Activated effector memory CD4-positive, alpha-beta T cell treated with Interleukin-2 at 50 U/mL for 16 hours (primary cell): ENCODE data around the gene TCP1.
"Not testable (repeated sequence)": the region's sequence is repeated elsewhere in the genome, so short reads cannot be mapped to it uniquely, and the experiment has no call there.

Experiments
- DNase-seq: peaks from one replicate; pipeline ENCODE4 v3.0.0-alpha.2; 2020

TCP1 gene

DNA sequence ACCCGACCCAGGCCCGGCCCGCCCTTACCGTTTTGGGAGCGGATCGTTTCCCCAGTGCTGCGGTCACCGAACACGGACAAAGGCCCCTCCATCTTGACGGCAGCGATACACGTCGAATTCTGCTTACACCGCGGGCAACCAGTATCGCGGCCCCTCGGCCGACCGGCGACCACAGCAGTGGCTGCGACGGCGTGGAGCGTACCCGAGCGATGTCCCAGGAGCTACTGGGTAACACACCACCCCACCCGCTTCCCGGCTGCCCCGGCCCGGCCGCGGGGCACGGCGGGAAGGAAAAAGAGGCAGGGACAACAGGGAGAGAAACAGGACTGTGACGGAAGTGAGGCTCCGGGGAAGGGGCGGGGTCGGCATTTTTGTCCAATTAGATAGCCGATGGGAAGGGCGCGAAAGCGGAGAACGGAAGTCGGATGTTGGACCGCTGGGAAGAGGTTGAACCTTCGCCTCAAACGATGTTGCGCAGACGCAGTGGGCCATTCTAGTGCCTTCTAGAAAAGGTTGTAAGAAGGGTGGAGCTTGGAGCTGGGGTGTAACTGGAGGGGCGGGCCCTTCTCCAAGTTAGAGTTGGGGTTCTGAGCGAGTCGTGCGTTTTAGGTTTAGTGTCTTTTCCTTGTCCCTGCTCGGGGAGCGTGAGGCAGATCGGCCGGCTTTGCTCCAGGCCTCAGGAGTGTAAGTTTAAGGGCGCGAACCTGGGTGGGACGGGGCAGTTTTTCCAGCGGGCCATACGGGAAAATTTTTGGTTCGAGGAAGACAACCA lies at the start of gene TCP1:
Gene TCP1, minus strand, starts transcription at position 226 of the 772 bp plus-strand sequence. Its CDS starts 134 bp downstream, at position 92.
- peak; percentile 99 for DNase-seq

DNA sequence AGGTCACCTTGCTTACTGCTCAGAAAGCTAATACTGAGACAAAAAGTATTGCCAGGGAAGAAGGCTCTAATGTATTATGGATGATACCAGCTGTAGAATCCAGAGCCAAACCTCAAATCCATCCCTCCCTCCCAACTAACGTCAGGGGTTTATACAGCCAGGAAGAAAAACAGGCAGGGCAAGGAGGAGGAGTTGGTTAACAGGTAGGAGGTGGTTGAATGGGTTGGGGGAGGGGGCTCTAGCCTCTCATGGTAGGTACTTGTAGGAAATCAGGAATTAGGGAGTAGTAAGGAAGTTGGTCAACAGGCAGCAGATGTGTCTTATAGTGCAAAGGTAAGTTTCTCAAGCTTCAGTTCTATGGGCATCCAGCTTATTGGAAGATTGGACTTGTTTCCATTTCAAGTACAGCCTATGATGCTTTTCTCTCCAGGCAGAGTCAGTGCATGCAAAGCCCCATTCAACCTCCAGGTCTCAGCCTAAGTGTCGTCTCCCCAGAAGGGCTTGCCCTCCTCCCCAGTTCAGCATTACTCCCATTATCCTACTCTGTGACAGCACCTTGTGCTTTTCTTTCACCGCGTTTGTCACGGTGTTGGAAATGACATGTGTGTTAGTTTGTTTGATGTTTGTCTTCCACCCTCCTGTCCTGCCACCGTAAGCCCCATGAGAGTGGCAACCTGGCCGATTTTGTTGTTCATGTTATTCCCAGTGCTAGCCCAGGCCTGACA lies 48.8 kb upstream of the TCP1 start:
- no peak for DNase-seq

DNA sequence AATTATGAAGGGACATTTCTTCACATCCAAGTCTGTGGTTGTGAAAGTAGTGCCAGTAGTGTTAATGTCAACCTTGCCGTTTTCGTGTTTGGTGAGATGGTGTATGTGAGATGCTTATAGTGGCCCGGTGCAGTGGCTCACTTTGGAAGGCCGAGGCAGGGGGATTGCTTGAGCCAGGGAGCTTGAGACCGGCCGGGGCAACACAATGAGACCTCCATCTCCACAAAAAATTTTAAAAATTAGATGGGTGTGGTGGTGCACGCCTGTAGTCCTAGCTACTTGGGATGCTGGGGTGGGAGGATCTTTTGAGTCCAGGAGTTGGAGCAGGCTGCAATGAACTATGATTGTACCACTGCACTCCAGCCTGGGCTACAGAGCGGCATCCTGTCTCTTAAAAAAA lies 48.1 kb upstream of the TCP1 start:
- DNase-seq, result no peak

DNA sequence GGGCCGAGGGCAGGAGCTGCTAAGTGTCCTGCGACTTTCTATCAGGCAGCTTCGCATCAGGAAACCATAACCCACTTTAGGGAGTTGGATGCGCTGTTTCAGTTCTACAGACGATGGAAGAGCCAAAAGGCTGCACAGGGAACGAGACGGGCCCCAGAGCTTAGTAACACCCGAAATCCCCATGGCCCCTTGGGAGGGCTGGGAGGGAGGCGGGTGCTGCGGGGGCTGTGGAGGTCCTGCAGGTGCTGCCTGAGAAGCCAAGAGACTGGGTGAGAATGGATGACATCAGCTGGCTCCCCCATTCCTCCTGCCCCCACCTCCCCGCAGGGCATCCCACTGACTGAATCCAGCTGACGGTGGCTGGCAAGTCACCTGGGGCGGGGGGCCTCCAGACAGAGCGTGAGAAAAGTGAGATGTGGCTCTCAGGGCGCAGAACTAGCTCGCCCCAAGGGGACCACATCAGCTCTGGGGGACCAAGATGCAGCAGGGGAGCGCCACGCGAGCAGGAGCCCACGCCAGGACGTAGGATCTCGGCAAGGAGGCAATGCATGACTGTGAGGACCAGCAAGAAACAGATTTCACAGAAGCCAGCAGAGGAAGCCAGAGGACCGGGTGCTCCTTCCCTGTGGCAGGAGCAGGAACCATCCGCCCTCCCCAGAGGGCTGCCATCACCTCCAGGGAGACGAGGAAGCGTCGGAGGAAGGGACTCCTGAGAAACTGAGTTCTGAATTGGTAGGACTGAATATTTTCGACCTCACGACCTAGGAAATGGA lies 47.5 kb upstream of the TCP1 start:
- no peak for DNase-seq

DNA sequence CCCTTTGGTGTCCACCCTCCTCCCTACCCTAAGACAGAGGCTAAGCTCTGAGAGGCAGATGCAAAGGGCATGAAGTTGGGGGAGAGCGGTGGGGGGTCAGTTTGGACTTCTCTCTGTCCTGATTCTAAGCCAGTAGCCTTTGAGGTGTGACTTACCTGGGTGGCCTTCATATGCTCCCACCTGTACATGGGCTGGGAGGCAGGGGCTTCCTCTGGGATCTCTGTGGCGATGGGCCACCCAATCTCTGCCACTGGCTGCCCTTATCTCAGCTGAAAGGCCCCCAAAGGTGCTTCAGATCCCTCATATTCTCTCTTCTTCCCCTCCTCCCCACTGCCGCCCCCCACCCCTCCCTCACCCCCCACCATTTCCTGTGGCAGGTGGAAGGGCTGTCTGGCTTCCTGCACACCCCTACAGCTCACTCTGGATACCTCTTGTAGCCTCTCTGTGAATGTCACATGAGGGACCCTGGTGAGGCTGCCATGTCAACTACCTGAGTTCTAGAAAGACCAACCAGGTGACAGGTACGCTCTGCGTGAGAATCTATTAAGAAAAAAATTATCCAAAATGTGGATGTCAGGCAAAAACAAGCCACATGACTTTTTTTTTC lies 44.7 kb upstream of the TCP1 start:
- no peak for DNase-seq

DNA sequence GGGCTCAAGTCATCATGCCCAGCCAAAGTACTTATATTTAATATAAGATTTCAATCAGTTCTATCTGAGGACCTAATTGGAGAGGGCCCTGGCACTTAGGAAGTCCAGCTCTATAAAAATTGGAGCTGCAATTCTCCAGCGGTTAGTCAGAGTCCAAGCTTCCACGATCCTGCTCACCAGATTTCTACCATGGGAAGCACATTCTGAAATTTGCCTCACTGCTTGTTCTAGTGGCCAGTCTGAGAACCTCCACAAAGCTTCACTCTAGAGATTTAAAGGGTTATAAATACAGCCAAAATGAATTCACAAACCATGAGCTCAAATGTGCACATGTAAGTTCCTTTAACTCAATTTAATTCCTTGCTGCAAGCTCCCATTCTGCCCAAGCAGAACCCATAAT lies 44.2 kb upstream of the TCP1 start:
- no peak for DNase-seq

DNA sequence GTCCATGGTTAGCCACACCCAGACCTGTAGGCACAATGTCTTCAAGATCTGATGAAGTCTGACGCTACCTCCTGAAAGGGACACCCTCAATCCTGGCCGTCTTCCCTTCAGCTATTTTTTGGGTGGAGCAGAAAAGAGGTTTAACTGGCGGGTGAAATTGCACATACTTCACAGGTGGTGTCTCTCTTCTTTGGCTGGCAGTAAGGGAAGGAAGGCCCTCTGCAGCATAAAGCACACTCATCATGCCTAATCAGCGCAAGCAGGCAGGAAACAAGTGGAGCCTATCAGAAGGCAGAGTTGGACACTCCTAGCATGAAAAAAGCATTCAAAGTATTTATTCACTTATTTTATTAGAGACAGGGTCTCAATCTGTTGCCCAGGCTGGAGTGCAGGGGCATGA lies 43.5 kb upstream of the TCP1 start:
- DNase-seq, result no peak

DNA sequence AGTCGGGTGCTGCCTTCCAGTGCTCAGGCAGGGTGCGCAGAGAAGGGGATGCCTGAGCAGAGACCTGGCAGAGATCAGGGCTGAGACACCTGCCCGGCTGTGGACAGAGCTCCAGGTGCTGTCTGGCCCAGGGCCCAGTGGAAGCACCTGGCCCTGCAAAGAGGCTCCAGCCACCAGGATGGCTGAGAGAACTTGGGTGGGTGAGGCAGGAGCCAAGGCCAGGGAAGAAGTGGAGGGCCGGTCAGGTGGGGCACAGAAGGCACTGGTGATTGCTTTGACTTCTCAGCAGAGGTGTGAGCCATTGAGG lies 41.9 kb upstream of the TCP1 start:
- no peak for DNase-seq

DNA sequence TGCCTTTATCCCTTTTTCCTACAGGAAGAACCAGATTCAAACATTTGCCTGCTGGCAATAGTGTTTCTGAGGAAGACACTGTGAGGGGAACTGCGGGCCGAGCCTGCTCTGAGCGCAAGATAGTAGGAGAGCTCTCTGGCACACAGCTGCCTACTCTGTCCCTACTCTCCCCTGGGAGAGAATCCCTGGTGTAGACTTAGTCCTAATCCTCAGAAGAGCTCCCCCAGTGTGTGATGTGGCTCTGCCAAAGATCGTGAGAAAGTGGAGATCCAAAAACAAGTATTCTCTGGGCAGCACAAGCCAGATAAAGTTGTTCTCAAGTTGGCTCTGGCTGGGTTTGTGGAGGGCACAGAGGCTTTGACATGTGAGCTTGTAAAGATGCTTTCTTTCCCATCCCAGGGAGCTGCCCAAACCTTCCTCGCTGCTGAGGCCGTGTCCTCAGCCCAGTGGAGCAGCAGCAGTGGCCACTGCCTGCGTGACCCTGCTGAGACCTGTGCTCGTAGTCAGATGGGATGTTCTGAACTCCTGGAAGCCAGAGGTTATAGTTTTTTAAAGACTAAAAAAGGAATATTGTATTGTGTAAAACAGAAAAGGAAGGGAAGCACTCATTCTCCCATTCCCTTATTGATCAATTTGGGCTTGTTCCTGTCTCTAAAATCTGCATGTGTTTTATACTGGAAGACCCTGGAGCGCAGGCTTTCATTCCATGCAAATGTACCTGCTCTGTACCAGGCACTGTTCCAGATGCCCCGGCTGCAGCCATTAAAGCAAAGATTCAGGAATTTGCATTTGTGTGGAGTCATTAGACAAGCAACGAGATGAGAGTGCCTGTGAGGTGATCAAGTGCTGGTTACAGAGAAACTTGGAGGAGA lies 41.3 kb upstream of the TCP1 start:
- DNase-seq, result no peak

DNA sequence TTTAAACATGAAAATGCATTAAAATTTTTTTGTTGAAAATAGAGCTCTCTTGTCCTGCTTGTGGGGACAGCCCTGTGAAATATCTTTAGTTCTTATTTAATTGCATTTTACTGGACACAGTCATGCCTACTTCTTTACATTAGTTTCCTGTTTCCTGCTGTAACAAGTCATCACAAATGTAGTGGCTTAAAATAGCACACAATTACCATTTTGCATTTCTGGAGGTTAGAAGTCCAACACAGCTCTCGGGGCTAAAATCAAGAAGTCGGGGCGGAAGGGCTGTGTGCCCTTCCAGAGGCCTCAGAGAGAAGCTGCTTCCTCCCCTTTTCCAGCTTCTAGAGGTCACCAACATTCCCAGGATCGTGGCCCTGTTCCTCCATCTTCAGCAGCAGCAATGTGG lies 40.1 kb upstream of the TCP1 start:
- no peak for DNase-seq

DNA sequence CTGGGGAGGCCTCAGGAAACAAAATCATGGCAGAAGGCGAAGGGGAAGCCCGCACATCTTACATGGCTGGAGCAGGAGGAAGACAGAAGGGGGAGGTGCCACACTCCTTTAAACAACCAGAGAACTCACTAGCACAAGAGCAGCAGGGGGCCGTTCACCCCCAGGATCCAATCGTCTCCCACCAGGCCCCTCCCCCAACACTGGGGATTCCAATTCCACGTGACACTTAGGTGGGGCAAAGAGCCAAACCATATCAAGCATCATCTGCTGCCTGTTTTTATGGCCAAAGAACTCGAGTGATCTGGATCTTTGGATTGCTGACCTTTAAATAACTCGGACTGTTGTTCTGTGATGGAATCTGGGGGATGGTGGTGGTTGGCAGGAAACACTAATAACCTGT lies 38.7 kb upstream of the TCP1 start:
- DNase-seq, result no peak

DNA sequence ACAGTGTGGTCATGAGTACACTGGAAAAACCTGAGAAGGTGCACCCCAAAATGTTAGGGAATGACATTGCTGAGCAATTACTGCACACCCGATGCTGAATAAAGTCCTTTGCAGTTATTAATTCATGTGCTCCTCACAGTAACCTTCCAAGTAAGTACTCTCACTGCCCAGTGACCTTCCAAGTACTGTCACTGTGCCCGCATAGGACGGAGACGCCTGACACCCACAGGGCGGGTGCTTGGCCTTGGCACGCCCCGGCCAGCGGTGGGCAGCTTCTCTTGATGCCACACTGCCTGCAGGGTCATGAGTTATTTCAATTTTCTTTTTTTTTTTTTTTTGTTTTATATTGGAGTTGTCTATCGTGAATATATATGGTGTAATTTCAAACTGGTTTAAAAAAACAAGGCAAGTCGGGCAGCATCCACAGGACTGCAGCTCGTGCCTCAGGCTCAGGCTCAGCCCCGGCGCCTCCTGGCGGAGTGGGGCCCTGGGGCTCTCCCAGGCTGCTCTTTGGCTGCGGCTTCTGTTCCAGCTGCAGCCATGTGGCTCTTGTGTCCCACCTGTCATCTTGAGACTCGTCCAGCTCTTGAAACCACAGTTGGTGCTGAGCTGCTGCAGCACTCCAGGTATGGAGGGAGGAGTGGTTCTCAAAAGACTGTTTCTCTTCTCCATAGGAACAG lies 37.7 kb upstream of the TCP1 start:
- no peak for DNase-seq

DNA sequence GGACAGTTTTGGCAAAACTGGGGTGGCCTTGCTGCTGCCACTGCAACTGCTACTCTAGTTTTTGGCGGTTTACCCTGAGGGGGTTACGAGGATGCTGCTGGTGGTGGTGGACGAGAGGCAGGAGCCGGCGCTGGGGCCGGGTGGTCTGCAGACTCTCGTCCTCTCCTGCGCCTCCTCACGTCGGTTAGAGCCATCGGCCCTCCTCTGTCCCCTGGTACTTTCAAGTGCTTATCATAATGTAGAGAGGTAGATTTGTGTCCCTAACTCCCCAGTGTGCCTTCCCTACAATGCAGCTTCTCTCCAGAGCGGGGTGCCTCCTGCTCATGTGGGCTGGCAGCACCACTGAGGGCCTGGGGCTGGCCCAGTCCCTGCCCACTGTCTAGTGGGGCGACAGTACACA lies 36.6 kb upstream of the TCP1 start:
- no peak for DNase-seq

DNA sequence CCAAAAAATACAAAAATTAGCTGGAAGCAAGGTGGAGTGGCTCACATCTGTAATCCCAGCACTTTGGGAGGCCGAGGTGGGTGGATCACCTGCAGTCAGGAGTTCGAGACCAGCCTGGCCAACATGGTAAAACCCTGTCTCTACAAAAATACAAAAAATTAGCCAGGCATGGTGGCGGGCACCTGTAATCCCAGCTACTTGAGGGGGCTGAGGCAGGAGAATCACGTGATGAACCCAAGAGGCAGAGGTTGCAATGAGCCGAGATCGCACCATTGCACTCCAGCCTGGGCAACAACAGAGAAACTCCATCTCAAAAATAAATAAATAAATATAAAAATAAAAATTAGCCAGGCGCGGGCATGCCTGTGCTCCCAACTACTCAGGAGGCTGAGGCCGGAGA lies 35.3 kb upstream of the TCP1 start:
- DNase-seq, result not testable (repeated sequence)

DNA sequence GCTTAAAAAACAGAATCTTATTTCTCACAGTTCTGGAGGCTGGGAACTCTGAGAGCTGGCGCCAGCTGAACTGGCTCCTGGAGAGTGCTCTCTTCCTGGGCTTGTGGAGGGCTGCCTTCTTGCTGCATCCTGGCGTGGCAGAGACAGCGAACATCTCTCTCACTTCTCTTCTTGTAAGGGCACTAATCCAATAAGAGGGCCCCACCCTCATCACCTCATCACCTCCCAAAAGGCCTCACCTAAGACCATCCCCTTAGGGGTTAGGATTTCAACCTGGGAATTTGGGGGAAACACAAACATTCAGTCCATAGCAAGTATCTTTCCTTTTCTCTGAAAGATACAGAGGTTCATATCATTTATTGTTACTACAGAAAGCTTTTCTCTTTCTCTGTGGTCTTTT lies 34.6 kb upstream of the TCP1 start:
- DNase-seq, result no peak

DNA sequence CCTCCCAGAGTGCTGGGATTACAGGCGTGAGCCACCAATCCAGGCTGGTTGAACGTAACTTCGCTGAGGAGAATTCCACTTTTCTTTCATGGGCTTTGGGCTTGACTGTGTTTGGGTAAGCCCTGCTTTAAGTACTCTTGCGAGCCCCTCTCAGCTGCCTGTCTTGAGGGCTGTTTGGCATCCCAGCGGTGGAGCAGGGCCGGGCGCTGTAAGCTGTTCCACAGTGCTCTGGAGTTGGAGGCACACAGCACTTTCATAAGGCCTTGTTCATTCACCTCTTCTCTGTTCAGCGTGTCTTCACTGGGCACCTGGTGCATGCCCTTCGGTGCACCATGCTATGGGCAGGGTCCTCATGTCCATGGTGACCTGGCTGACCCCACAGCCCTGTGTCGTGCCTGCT lies 32.3 kb upstream of the TCP1 start:
- no peak for DNase-seq

DNA sequence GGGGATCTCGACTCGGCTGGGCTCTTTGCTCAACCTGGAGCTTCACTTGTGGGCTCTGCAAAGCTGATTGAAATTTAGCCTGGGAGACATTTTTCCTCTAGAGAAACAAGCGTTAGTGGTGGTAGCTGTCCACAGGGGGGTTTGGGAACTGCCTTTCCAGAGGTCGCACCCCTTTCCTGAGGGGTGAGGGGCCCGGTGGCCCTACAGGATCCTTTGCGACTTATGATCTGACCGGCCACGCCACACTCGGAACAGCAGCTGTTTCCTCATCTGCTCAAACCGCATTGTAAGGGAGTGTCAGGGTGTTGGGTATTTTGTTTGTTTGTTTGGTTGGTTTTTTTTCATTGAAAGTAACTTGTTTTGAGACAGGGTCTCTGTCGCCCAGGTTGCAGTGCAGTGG lies 31.7 kb upstream of the TCP1 start:
- DNase-seq, result no peak

DNA sequence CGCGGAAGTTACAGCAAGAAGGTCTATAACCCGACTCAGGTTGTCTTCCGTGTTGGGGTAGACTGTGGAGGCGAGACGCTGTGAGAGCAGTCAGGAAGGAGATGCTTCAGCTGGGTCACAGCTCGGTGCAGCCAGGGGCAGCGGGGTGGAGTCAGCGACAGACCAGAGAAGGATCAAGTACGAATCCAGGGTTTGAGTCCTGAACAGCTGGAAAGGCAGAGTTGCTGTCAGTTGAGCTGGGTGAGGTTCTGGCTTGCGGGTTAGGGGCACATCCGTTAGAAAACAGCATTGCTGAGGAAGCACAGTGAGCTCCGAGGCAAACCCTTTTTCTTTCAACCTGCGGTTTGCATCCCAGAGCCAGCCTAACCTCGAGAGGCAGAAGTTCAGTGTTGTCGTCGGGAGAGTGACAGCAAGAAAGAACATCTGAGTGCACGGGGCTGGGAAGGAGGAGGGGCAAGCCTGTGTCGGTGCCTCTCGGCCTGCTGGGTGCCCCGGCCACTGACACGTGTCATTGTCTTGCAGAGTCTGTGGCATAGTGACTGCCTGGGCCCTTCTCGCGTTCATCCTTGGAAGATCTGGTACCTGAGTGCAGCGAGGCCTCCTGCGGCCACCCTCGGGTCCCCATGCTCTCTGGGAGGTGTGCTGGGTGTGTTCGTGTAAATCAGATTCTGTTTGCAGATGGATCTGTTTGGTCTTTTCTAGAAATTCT lies 30.7 kb upstream of the TCP1 start:
- peak; percentile 11 for DNase-seq

DNA sequence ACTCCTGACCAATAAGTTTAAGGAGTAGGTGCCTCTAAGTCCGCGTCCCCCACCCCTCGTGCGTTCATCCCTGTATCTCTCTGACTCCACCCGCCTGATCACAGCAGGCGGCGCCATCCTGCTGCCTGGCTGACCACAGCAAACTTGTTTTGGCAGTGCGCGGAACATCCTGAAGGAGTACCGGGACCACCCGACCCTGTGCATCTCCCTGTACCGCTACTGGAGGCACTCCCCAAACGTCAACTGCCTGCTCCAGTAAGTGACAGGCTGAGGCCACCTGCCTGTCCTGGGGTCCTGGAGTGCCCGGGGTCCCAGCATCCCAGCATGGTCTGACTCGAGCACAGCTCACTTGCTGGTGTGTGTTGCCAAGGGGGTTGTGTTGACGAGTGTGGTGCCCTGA lies 29.7 kb upstream of the TCP1 start:
- no peak for DNase-seq

DNA sequence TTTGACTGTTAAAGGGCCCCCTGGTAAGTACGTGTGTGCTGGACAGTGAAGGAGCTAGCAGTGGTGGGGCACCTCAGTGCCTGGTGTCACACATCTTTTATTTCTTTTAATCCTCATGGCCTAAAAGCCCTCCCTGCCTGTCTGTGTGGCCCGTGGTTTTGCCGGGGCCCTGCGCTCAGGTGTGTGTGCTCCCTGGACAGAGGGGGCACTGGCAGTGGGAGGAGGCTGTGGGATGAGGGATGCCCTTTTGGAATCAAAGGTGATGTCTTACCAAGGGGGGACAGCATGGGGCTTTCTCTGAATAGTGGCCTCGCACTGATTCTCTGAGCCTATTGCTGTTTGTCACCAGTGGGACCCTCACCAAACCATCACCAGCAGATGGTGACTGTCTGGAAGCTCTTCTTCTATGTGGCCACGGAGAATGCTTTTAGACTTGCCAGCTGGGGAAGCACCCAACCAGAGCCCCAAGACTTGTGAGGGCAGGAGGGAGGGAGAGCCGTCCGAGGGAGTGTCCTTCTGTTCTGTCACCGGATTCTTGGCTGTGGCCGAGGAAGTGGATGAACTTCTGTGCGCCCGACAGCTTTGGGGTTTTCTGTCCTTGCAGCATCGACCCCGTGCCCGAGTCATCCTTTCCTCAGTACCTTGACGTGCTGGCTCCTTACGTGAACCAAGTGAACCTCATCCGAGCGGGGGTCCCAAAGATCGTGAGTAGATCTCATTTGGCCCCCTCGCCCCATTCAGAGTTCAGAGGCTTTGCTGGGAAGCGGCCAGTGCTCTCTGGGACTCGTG lies 28.7 kb upstream of the TCP1 start:
- no peak for DNase-seq
